GM21381 (cell line): ENCODE results near the gene KLF5.
A peak's percentile ranks its signal among the peaks of the same experiment; 100 is the strongest.

ENCODE experiments used
- ATAC-seq: cut with Tn5 transposase; IDR thresholded peaks from one replicate; pipeline ENCODE4 v1.9.1; 2021; ENCODE audit warnings: mild to moderate bottlenecking, moderate library complexity; ENCODE audit not compliant: unreplicated experiment

The KLF5 gene

DNA sequence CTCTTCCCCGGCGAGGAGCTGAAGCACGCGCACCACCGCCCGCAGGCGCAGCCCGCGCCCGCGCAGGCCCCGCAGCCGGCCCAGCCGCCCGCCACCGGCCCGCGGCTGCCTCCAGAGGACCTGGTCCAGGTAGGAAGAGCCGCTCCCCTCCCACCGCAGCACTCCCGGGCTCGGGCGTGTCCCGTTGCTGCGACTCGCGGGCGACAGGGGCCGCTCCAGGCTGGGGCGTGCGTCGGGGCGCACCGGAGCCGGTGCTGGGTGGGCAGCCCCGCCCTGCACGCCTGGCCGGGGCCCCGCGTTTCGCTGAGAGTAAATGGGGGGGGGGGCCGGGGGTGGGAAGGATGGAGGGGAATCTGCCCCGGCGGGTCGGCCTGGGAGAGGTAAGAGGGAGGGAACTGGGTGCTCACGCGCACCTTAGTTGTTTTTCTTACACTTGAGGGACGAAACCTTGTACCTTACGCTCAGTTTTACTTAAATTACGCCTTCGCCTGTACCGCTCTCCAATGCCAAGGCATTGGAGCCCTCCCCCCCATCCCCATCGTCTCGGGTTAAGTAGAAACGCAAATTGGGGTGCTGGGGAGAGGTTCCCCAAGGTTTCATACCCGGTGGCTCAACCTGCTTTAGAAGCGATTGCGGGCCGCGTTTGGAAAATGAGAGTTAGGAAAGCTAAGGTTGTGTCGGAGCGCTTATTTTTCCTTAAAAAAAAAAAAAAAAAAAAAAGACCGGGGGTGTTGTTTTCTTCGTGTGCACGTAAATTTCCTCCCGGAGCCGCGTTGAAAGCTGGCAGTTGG is 850 bp downstream of the KLF5 start:
- ATAC-seq: peak; percentile 48

DNA sequence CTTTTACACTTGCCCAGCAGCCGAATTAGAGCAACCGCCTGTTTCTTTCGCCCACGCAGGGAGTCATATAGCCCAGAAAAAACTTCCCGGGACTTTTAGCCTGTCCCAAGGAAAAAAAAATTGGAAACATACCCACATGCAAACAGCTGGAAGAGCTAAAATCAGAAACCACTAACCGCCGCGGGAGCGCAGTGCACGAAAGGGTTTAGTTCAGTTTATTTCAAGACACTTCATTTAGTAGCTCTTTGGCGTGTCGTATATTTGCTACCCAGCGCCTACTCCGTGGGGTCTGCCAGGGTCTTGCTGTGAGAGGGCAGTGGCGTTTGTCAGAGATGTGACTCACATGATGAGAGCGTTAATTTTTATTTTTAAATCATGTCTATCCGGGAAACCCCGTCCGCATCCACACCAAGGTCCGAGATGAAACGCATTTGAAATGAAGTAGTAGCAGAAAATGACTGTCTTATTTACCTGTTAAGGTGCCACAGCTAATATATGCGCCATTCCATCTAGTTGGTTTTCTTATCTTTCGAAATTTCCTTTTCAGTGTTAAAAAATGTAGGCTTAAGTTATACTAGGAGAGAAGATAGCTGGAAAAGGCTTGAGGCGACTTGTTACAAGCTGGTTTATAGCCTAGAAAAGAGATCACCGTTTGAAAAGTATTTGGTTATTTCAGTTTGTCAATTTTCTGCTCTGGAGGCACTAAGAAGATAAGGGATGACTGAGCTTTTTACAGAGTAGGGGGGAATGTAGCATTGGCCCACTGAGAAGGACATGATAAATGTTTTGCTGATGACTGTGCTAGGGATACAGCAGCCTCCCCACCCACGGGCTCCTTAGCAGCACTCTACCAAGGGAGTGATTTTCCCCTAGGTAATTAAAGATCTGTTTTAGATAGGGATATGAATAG is 1.7 kb downstream of the KLF5 start:
- no peak for ATAC-seq

DNA sequence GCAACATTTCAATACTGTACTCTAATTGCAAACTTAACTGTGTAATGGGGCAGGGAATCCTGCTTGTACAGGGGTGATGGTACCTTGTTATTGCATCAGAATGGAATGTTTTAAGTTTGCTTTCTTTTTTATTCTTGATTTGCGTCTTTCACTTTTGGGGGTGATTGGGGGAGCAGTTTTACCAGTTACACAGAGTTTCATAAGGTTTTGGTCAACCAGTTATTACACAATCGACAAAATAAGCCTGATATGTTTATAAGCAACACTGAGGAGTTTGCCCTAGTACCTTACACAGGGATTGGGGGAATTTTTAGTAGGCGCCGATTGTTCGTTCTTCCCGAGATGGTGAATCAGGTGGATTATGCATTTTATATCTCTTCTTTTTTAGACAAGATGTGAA is 2.7 kb downstream of the KLF5 start:
- no peak for ATAC-seq

DNA sequence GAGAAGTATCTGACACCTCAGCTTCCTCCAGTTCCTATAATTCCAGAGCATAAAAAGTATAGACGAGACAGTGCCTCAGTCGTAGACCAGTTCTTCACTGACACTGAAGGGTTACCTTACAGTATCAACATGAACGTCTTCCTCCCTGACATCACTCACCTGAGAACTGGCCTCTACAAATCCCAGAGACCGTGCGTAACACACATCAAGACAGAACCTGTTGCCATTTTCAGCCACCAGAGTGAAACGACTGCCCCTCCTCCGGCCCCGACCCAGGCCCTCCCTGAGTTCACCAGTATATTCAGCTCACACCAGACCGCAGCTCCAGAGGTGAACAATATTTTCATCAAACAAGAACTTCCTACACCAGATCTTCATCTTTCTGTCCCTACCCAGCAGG is 3.1 kb downstream of the KLF5 start:
- ATAC-seq: no peak

DNA sequence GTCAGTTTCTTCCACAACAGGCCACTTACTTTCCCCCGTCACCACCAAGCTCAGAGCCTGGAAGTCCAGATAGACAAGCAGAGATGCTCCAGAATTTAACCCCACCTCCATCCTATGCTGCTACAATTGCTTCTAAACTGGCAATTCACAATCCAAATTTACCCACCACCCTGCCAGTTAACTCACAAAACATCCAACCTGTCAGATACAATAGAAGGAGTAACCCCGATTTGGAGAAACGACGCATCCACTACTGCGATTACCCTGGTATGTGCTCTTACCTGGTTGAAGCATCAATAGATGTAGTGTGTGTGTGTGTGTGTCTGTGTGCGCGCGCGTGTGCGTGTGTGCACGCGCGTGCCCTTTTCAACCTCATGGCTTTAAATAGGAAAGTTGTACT is 3.7 kb downstream of the KLF5 start:
- no peak for ATAC-seq

DNA sequence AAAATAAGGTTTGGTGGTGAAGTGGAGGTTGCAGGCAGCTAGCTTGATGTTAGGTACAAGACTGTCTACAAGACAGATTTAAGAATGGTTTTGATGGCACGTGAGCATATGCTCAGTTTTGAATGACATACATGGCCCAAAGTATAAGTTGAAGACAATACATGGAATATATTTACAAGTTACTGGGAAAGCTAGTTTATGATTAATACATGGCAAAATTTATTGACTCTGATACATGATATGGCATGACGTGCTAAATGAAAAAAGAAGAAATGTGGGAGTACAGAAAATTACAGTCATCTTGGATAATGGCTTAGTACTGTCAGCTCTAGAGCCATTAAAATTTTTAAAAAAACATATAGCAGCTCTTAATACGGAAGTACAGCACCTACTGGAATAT is 4.4 kb downstream of the KLF5 start:
- no peak for ATAC-seq

DNA sequence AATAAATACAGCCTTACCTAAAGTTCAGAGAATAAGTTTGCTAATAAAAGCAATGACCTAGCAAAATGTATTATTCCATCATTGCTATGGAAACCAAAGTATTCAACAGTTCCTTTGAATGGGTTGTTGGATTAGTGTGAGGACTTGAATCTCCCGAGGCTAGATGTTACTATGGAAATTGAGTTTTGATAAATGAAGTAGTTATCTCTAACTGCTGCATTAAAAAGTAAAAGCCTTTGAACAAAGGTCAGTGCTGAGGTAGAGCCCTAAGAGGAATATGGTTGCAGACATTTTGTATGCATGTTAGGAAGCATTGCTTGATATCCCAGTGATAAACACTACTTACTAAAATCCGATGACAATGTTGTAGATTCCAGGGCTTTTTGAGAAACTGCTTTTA is 6.2 kb downstream of the KLF5 start:
- ATAC-seq: no peak

DNA sequence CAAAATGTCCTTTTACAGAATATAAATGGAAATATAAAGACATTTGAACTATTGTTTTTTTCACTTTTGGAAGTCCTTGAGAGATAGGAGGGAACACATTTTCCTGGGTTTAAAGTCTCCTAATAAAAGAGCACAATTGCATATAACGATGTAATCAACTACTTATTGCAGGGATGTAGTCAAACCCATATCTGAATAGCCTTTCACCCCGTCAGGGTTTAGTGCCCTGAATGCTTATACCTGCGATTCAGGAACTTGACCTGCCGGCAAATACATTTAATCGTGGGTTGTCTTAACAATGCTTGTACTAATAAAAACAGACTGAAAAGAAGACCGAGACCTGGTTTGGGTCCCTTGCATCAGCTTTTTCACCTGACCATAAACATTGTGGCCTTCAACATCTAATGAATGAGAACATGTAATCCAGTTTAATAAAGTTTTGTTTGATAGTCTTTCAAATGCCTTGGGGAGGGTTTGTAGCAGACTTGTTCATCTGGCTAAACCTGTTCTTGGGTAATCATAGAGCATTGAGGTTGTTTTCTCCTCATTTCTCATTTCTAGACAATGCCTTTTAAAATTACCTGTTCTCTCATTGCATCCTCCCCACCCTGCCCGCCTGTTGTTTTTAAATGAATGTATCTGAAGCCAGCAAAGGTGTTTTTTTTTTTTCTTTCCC is 7.0 kb downstream of the KLF5 start:
- no peak for ATAC-seq

DNA sequence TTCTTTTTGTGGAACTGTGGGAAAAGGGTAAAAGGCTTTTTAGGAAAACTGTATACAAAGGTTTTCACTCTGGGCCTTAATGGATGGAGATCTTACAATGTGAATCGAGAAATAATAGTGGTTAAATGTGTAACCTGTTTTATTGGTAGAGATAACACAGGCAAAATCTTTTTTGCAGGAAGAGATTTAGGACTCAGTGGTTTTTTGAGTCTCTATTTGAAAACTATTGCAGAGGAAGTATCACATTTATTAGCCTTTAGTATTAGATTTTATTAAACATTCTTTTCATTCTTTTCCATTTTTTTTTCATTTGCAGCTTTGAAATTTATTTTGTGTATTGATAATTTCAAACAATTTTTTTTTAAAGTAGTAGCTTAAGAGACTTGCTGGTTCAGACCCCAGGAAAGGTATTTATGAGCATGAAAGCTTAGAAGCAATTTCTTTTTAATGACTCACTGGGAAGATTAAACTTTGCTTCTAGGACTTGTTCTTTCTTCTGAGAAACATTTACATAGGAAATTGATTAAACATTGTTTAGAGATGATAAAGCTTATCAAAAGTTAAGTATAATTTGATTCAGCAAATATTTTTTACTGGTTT is 10.5 kb downstream of the KLF5 start:
- ATAC-seq: no peak

DNA sequence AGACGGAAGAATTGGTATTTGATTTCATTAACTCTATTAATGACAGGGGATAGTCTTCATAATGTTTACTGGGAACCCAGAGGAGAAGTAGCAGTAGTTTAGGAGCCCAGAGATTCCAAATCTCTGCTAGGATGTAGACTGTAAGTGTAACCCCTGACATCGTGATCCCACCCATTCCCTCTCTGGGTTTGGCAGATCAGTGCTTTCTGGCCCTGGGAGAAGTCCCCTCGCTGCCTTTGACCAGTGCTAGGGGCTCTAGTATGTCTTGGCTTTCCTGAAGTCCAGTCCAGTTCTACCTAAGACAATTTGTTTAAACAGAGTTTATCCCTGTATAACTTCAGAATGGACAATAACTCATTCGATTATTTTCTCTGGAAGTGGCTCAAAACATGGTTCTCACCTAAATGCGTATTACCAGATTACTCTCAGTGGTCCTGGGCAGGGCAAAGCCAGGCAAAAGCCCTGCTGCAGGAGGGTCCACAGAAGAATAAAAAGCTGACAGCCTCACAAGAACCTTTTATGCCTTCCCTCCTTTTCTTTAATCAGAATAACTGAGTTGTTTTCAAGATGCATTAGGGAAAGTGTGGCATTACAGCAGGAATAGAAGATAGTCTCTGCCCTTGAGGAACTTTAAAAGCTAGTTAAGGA is 11.8 kb downstream of the KLF5 start:
- no peak for ATAC-seq

DNA sequence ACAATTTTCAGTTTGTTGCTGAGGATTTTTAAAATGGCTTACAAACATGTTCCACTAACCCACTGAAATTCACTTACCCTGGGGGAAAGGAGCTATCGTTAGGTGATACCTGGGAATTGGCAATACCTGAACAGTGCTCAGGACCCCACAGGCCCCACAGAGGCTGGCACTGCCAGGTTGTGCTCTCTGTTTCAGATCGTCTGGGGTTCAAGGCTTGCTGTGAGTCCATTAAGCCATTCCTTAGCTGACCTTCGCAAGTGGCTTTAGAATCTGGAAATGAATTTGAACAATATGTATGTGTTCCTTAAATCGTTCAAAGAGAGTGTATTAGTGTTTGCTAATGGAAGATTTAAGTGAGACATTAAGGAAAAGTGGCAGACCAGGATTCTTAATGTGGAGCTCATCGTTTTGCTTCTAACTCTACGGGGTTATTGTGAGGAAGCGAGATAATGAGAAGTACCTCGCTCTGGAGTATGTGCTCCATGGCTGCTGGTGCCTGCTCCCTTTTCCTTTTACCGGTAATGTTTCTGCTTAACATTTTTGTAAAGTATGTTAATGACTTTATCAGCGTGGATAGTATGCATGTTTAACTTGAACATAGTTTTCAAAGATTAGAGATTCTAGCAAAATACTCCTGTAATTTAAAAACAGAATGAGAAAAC is 13.6 kb downstream of the KLF5 start:
- no peak for ATAC-seq

DNA sequence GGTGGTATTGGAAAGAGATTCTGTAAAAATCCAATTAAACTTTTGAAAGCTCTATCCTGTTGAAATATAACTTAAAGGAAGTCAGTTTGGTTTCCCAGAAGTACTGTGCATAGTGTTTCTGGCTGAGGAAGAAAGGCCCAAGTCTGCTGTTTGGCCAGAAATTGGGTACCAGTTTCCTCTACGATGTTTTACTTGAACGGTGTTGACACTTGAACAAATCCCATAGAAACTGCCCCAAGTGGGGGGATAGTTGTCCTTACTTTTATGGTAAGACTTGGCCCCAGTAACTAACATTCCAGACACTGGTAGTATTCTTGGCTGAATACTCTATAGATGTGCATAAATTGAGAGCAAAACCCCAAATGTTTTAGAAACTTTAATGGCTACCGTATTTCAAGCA is 14.2 kb downstream of the KLF5 start:
- ATAC-seq: no peak

DNA sequence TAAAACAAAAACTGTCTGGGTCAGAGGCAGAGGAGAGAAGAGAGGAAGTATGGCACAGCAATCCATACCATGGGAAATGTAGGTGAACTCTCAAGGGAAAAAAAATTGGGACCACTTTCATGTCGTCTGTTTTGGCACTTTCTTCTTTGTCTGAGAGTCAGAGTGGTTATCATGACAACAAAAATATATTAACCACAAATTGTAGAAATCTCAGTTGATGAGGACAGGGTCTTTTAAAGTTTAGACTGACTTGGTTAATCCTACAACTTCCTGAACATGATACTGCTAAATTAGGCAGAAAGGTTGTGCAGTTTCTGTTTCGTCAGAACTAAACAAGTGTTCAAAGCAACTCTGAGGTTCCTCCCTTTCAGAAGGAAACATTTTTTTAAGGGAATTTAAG is 15.2 kb downstream of the KLF5 start:
- peak; percentile 70 for ATAC-seq

DNA sequence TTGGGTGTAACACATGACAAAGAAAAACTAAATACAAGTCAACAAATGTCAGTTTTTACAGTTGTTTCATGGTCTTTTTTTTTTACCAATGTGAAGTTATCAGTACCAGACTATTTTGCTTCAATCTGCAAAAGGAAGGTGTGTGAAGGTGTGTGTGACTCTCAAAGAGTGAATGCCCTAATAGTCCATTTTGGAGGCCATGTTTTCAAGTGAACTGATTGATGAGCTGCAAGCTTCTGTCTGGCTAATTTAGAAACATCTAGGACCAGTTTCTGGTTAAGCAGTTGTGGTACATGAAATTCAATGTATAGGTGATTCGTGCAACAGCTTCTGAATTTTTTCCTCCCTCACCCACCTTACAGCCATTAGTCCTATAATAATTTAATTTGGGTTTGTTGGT is 16.1 kb downstream of the KLF5 start:
- no peak for ATAC-seq

DNA sequence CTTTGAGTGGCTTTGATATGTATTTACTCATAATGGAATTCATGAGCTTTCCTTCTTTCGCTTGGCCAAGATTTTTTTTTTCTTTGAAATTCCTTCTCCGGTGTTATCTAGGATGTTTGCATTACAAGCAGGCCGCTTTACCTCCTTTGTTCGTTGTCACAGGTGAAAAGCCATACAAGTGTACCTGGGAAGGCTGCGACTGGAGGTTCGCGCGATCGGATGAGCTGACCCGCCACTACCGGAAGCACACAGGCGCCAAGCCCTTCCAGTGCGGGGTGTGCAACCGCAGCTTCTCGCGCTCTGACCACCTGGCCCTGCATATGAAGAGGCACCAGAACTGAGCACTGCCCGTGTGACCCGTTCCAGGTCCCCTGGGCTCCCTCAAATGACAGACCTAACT is 16.7 kb downstream of the KLF5 start:
- no peak for ATAC-seq

DNA sequence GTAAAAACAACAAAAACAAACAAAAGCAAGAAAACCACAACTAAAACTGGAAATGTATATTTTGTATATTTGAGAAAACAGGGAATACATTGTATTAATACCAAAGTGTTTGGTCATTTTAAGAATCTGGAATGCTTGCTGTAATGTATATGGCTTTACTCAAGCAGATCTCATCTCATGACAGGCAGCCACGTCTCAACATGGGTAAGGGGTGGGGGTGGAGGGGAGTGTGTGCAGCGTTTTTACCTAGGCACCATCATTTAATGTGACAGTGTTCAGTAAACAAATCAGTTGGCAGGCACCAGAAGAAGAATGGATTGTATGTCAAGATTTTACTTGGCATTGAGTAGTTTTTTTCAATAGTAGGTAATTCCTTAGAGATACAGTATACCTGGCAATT is 17.1 kb downstream of the KLF5 start:
- ATAC-seq: no peak

DNA sequence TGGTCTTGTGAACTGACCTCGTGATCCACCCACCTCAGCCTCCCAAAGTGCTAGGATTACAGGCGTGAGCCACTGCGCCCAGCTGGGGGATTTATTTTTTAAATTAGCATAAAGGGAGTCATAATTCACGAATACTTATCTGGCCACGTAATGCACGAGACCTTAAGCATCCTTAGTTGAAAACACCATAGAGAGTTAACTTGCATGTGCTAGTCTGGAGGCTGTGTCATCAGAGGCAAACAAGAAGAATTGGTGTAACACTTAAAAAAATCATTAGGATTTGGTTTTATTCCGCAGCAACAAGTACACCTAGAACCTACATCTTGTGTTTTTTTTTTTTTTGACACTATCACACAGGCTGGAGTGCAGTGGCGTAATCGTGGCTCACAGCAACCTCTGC is 19.1 kb downstream of the KLF5 start:
- ATAC-seq: no peak

DNA sequence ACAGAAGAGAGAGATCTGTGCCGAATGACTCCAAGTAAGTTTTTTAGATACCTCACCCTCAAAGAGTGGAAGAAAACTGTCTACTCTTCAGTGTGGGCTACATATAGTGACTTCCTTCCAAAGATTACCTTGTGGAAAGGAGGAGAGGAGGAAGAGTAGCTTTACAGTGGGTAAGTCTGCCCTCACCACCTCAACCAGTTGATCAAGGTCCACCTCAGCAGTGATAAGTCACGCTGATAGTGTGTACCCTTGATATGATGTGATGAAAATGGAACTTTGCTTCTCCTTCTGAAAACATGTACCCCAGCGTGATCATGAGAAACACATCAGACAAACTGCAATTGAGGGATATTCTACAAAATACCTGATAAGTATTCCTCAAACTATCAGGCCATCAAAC is 20.6 kb downstream of the KLF5 start:
- no peak for ATAC-seq

DNA sequence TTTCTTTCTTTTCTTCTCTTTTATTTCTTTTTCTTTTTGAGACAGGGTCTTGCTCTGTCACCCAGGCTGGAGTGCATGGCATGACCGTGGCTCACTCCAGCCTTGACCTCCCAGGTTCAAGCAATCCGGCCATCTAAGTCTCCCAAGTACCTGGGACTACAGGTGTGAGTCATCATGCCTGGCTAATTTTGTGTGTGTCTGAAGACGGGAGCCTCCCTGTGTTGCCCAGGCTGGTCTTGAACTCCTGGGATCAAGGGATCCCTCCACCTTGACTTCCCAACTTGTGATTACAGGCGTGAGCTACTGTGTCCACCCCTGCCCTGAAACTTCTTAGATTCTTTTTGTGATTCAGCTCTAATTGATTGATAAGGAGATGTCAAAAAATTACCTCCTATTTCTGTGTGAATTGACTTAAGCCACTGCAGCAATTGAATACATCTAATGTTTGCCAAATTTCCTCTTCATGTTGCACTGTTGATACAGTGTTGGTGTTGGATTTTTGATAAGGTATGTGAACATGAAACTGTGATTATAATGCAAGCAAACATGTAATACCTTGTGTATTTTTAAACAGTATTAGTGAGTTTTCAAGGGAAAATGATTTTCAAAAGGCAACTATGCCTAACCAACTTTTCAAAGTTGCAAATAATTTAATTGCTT is 22.6 kb downstream of the KLF5 start:
- no peak for ATAC-seq

DNA sequence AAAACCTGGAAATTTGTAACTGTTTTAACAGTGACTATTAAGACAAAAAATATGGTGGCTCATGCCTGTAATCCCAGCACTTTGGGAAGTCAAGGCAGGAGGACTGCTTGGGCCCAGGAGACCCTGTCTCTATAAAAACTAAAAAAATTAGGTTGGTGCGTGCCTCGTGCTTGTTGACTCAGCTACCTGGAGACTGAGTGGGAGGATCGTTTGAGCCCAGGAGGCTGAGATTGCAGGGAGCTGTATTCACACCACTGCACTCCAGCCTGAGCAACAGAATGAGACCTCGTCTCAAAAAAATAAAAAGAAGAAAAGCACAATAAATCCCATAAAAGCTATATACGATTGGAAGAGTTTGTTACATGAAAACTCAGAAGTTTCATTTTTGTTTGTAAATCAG is 23.7 kb downstream of the KLF5 start:
- no peak for ATAC-seq
